GM19452 (cell line): Measurements from ENCODE around the gene PIGP.
"Not testable (repeated sequence)": the region's sequence is repeated elsewhere in the genome, so short reads cannot be mapped to it uniquely, and the experiment has no call there.

Source experiments
- ATAC-seq: cut with Tn5 transposase; IDR thresholded peaks from one replicate; pipeline ENCODE4 v1.9.1; 2021; ENCODE audit not compliant: unreplicated experiment

Gene PIGP

DNA sequence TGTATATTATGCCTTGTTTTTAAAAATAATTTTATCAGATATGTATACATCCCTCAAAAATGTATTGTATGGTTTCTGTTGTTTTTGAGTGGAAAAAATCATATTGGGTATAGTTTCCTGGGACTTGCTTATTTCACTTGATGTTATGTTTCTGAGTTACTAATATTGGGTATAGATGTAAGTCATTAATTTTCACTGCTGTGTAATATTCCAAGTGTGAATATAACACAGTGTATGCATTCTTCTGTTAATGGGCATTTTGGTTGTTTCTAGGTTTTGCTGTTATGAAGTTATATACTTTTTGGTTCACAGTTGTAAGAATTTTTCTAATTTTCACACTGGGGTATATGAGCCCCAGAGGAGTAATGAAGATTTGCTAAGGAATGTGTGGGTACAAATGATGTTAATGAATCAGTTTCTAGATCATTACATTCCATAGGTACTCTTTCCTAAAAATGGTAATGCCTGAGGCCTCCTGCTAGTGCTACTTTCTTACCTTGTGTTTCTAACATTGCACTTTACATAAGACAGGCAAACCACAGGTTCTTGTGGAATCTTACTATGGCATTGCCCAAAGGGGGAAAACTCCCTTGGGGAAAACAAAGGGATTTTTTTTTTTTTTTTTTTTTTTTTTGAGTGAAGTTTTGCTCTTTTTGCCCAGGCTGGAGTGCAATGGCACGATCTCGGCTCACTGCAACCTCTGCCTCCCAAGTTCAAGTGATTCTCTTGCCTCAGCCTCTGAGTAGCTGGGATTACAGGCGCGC, 3.4 kb upstream of the PIGP start:
- ATAC-seq = no peak

DNA sequence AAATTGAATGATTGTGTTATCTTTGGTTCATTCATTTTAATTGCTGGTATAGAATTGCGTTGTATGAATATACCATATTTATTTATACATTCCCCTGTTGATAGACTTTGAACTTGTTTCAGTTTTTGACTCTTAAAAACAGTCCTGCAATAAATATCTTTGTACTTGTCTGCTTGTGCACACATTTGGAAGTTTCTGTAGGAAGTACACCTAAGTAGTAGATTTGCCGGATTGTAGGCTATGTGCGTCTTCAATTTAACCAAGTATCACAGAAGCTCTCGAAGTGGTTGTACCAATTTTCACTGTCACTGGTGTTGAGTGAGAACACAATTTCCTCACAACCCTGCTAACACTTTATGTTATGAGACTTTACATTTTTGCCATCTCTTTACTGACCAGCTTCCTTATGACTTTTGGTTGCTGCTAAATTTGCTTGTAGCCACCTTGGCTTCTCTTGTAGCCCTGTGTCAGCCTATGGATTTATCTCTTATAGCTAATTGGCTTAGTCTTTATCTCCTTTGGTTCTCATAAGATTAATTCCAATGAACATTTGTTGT, 2.4 kb upstream of the PIGP start:
- no peak for ATAC-seq

DNA sequence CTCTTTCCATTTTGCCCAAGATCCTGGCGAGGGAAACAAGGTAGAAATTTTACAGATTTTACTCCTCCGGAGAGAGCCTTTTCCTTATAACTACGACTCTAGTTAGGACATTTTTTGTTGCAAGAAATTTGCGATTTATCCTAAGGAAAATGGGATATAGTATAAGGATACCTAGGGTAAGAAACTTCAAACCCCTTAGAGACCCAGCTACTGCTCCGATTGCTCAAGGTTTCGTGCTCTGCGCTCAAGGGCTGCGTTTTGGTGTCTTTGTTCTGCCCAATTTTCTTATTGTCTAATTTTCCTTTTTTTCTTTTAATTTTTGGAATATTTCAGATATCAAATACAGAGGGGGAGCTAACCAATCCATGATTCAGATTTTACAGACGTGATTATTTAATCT, 1.7 kb upstream of the PIGP start:
- ATAC-seq = no peak

DNA sequence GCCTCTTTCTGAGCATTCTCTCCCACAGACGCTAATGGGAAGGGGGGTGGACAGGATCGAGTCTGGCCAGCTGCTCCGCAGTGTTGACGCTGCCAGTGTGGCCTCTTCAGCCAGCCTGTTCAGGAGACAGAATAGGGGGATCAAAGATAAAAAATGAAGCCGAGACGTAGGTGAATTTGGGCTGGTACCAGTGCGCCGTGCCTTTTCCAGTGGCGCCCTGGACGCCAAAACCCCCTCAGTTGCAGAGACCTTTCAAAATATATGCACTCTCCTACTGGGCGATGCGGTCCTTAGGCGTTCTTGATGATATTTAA, 1.3 kb upstream of the PIGP start:
- ATAC-seq = no peak

DNA sequence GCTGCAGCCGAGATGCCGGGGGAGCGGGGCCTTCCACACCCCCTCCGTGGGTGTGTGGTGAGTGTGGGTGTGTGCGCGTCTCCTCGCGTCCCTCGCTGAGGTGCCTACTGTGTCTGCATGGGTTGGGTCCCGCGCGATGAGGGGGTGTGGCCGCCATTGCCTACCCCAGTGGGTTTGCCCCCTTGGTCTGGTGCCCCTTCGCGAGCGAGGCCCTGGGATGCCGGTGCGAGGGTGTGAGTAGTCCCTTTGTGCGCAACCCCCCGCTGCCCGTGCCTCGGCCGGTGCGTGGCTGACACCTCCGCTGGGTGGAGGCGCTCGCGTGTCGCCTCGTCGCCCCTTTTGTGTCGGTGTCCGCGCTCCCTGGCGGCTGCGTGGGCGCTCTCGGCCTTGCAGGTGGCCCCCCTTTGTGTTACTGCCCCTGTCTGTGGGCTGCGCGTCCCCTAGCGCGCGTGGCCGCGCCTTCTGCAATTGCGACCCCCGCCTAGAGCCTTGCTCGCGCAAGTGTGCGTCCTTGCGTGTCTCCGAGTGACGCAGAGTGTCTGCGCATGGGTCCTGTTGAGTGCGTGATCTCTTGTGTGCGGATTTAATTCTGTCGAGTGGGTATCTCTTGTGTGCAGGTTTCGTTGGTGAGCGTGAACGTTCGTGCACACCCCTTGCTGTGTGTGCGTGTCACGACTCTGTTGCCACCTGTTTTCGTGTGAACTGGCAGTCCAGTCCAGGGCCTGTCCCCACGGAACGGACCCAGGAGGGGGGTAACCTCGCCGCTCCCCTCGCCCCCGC, 736 bp upstream of the PIGP start:
- peak; percentile 15 for ATAC-seq

DNA sequence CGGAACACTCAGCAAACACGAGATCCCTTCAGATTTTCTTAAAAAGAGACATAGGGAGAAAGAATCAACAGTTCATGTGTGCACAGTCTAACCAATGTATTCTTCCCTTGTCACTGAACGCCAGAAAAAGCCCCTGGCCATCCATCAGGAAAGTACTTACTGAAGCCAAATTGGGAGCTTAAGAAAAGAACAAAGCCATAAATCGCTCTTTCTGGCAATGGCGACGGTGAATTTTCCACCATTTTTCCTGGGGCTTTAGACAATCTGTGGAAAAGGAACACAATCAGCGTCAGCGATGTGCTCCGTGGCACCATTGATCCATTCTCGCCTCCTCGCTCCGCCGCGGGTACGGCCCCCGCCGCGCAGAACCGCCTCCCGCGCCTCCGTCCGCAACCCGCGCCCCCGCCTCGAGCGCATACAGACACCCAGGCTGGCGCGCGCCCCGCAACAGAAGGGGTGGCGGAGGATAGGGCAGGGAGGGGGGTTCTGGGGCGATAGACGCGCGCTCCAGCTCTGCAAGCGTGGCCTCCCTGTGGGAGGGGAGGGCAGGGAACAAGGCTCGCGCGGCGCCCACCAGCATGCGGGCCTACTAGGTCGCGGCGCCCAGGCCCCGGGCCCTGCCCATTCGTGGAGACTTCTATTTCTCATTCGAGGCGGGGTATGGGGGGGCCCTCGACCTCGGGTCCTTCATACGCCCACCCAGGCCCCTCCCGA, 440 bp downstream of the PIGP start:
- peak; percentile 41 for ATAC-seq

DNA sequence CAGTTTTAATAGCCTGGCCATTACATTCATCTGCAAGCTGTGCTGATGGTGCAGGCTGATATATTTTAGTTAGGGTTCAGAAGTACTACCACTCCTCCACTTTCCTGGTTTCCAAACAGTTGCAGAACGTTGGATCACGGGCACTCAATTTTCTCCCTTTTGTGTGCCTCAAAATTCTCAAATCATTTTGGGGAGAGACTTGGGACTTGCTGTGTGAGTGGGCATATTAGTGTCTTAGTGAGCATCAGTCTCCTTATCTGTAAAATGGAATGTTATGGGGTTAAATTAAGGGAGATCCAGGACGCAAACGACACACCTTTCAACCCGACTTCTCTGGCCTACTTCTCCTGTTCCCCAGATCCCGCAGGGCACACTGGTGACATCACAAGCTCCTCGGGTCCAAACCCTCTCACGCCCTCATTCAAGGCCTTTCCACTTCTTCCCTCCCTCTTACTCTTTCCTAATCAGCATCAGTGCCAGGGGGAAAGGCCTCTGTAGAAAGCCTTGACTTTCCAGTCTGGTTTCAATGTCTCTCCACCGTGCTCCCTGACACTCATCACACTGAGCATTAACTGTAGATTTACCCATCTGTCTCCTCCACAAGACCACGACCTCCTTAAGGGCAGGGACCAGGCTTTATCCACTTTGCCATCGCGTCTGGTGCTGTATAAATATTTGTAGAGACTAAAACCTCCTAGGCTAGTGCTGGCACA, 1.2 kb downstream of the PIGP start:
- no peak for ATAC-seq

DNA sequence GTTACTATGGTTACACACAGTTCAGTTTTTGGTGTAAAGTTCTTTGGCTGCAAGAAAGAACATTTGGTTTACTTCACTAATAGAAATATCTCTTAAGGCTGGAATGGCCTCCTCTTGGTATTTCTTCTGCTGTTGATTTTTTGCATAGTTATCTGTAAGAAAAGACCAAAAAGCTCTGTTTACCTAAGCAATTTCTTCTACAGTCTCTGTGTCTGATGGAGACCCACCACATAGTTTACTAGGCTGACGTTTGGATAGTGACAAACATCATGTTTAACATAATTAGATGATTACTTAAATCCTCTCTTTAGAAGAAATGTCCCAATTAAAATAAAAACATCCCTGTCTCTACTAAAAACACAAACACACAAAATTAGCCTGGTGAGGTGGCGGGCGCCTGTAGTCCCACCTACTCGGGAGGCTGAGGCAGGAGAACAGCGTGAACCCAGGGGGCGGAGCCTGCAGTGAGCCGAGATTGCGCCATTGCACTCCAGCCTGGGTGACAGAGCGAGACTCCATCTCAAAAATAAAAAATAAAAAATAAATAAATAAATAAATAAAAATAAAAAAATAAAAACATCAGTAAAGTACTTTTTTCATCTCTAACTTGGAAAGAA, 7.2 kb downstream of the PIGP start:
- no peak for ATAC-seq

DNA sequence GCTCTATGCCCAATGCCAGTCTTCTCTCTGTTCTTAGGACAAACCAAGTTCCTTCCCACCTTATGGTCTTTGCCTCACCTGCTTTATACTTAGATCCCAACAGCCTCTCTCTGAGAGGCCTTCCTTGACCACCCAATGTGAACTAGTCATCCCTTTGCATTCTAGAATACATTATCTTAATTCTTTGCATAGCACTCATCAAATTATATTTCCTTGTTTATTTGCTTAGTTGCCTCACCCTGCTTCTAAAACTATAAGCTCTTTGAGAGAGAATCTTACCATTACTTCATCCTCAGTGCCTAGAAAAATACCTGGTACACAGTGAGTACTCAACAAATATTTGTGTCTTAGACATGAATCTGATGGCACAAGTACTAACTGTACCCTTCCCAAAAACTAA, 8.0 kb downstream of the PIGP start:
- ATAC-seq = no peak

DNA sequence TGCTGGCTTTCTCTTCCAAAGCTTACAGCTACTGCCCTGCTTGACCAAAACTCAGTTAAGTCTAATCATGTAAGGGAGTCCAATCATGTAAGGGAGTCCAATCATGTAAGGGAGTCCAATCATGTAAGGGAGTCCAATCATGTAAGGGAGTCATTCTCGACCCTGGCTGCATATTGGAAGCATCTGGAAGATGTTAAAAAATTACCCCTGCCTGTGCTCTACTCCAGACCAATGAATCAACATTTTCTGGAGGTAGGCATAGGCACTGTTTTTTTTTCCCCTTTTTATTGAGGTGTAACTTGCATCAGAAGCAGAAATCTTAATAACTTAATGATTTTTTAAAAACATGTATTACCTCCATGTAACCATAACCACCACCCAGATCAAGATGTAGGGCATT, 9.4 kb downstream of the PIGP start:
- no peak for ATAC-seq

DNA sequence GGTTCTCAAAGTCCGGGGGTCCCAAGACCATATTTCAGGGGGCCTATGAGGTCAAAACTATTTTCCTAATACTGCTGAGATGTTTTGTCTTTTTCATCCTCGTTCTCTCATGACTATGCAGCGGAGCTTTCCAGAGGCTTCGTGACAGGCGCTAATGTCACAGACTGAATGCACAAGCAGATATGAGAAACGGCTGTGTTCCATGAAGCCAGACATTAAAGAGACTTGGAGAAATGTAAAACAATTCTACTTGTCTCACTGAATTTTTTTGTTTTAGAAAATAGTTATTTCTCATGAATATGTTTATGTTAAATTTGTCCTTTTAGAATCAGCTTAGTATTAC, 10.3 kb downstream of the PIGP start:
- ATAC-seq = no peak

DNA sequence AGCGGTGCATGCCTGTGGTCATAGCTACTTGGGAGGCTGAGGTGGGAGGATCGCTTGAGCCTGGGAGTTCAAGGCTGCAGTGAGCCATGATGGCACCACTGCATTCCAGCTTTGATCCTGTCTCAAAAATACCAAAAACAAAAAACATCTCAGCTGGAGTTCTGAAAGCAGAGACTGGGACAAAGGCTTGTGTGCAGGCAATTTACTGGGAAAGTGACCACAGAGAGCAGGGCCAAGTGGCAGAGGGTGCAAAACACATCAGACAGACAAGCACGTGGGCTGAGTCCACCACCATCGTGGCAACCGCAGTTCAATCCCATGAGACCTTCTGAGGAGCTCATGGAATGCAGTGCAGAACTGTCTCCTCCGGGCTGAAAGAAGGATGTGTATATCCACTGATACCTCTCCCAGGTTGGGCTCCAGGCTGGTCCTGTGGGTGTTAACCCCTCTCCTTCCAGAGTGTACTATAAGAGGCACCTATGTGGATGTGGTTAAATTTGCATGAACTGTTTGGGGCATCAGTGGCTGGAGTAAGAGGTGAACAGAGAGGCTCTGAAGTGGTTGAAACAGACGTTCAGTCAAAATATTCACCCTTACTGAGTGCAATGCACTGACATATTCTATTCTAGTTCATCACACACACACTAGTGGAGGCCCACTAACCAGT, 10.8 kb downstream of the PIGP start:
- ATAC-seq = no peak

DNA sequence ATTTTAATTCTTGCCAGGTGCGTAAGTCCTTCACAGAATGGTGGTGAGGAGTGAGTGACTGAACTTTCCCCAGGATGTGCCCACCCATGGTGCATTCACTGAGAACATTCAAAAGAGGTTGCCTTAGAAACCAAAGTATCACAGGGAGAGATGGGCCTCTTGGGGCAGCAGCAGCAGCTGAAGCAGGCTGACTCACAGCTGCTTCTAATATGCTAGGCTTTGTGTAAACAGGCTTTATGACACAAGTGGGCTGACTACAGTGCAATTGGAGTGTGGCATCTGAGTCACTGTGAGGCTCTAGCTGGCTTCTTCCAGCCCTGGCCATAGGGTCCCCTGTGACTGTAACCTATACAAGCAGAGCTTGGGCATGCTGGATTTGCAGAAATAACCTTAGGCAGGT, 12.6 kb downstream of the PIGP start:
- ATAC-seq = no peak

DNA sequence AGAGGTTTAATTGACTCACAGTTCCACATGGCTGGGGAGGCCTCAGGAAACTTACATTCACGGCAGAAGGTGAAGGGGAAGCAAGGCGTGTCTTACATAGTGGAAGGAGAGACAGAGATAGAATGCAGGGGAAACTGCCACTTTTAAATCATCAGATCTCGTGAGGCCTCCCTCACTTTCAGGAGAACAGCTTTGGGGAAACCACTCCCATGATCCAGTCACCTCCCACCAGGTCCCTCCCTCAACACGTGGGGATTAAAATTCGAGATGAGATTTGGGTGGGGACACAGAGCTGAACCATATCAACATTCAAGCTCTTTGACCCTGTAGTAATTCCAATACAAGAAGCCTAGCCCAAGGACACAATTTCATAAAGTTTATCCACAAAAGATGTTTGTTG, 13.7 kb downstream of the PIGP start:
- ATAC-seq = no peak

DNA sequence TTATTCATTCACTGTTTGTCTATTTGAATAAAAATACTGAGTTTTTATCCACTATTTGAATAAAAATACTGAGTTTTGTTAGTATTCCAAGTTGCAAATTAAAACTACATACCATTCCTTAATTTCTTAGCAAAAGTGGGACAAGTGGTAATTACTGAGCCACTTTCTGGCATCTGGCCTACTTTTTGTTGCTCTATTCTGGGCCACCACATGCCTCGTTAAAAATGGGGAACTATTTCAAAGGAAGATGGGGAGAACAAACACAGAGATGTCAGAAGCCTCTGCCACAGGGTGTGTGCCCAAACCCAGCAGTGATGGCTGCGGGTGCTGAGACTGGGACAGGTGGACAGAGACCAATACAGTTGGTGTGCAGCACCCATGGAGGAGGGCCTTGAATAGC, 14.6 kb downstream of the PIGP start:
- no peak for ATAC-seq

DNA sequence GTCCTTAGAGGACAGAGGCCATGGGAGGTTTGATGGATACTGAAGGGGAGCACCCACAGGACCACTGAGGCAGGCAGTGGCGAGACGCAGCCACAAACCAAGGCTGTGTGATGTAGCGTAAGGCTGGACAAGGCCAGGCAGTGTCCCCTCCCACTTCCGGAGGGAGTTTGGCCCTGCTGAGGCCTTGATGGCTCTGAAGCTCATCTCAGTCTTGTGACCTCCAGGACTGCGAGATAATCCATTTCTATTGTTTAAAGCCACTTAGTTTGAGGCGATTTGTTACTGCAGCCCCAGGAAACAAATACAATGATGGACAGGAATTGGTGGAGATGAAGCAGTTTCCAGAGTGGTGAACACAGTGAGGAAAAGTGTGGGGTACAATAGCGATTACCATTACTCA, 15.3 kb downstream of the PIGP start:
- no peak for ATAC-seq

DNA sequence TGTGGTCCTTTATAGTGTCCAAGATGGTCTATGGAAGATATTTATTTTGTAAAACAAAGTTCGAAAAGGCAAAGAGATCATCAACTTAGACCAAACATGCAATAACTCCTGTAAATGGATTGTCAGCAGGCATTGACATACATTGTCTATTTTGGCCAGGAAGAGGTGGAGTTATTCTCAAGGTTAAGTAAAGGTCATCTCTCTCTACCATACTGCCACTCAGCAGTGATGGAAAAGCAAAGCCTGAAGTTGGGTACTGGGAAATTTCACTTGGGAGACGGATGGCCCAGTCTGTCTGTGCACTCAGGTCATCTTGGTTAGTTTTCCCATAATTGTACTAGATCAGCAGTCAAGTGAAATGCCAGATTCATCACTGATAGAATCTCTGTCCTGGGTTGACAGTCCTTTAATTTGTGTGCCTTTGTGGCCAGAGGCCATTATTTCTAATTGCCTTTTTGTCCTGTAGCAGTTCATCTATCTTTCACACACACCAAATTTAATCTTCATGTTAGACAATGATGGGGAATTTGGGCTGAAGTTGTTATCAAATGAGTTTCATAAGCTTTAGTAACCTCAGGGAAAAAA, 17.5 kb downstream of the PIGP start:
- ATAC-seq = no peak

DNA sequence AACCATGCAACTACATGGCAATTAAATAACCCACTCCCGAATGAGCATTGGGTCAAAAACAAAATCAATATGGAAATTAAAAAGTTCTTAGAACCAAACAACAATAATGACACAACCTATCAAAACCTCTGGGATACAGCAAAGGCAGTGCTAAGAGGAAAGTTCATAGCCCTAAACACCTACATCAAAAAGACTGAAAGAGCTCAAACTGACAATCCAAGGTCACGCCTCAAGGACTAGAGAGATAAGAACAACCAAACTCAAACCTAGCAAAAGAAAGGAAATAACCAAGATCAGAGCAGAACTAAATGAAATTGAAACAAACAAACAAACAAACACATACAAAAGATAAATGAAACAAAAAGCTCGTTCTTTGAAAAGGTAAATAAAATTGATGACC, 23.1 kb downstream of the PIGP start:
- ATAC-seq = not testable (repeated sequence)

DNA sequence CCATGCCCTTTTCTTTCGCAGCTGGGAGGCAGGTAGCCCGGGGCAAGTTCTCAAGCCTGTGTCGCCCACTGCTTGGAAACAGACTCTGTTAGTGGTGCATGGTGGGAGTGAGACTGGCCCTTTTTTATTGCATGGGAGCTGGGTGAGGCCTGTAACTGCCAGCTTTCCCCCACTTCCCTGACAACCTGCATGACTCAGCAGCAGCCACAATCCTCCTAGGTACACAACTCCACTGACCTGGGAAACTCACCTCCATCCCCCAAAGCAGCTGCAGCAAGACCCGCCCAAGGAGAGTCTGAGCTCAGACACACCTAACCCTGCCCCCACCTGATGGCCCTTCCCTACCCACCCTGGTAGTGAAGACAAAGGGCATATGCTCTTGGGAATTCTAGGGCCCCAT, 25.8 kb downstream of the PIGP start:
- ATAC-seq = no peak

DNA sequence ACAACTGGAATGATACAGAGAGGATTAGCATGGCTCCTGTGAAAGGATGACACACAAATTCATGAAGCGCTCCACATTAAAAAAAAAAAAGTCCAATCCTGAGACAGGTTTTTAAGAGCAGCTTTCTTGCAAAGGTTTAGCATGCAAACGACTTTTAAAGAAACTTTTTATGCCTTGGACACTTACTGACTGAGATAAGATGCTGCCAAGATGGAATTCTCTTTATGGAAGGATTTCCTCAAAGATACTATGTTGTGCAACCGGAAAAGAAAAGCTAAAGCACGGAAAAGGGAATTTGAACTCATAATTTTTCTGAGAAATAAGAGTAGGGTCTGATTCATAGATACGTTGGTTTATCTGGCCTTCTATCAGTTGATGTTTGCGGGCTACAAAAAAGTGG, 27.3 kb downstream of the PIGP start:
- ATAC-seq = no peak
